Heart left ventricle (tissue), 13 donors: ENCODE measurements around the gene TAS2R50.

Experiments
- POLR2A ChIP-seq, 2 donors: fragments of 450-650 bp; IDR thresholded peaks; one replicate each; pipeline ENCODE4 v1.6.1; 2017; ENCODE audit warnings: antibody characterized with exemption in 2 of 2, mild to moderate bottlenecking in 2 of 2, moderate library complexity in 2 of 2
- TF ChIP-seq, protein P1 (sequence below), 12 donors: fragments of 200-600 bp; sonication (generic) in 4 of 12; IDR thresholded peaks; one replicate each; pipeline versions ENCODE4 v1.5.0 to v1.8.0; 2018 to 2022; ENCODE audit warnings: antibody characterized with exemption in 12 of 12, mild to moderate bottlenecking in 5 of 12
- donor health status: ischemic (EF 13 %, LVEDD 7.1; RV severe dilation, severe dysfunction).
- donor health status: DM: no; HTN: yes; CAD: no.
- donor health status: DM: no; HTN: no; CAD: no.
- donor health status: ischemic (EF 25% LVEDD 6.9; RV normal size, moderate dysfunction).
- donor health status: ischemic (EF 25% LVEDD 5.7; RV mildly dilated, moderate dysfunction).
- donor health status: ischemic (EF 35%, LVEDD 5.7; RV mildly dilated, moderate dysfunction).
- donor health status: nonischemic (EF 11% LVEDD 7.7; RV severe dilation, severe dysfunction).
- donor health status: DM: yes; HTN: yes; CAD: no.
- donor health status: PGD.
- donor health status: ischemic (EF 29% LVEDD 5.4; RV normal size, mild dysfunction).
- donor health status: nonischemic (EF 23%, LVEDD 6.1; RV moderate dilation, normal function).

DNA sequence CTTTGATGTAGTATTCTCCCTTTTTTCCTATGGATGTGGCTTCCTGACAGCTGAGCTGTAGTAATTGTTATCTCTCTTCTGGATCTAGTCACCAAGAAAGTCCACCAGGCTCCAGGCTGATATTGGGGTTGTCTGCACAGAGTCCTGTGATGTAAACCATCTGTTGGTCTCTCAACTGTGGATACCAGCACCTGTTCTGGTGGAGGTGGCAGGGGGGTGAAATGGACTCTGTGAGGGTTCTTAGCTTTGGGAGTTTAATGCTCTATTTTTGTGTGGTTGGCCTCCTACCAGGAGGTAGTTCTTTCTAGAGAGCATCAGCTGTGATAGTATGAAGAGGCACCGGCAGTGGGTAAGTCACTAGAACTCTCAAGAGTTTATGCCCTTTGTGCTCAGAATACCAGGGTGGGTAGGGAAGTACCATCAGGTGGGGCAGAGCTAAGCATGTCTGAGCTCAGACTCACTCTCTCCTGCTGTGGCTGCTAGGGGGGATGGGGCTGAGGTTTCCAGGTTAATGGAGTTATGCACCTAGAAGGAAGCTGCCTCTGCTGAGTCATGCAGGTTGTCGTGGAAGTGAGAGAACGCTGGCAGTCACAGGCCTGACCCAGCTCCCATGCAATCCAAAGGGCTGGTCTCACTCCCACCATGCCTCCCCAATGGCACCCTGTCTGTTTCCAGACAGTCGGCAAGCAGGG lies 44.6 kb downstream of the TAS2R50 start:
- TF ChIP-seq, protein P1, sequence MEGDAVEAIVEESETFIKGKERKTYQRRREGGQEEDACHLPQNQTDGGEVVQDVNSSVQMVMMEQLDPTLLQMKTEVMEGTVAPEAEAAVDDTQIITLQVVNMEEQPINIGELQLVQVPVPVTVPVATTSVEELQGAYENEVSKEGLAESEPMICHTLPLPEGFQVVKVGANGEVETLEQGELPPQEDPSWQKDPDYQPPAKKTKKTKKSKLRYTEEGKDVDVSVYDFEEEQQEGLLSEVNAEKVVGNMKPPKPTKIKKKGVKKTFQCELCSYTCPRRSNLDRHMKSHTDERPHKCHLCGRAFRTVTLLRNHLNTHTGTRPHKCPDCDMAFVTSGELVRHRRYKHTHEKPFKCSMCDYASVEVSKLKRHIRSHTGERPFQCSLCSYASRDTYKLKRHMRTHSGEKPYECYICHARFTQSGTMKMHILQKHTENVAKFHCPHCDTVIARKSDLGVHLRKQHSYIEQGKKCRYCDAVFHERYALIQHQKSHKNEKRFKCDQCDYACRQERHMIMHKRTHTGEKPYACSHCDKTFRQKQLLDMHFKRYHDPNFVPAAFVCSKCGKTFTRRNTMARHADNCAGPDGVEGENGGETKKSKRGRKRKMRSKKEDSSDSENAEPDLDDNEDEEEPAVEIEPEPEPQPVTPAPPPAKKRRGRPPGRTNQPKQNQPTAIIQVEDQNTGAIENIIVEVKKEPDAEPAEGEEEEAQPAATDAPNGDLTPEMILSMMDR (IDR thresholded peaks at IDR 0.05): no peak
- TF ChIP-seq POLR2A (IDR thresholded peaks at IDR 0.05): no peak
